Astrocyte of the spinal cord (primary cell): ENCODE data around the gene LRRC8D.

Source experiments
- DNase-seq: peaks from one replicate; pipeline ENCODE4 v3.0.0; 2011; ENCODE audit warnings: low read depth, low spot score
- H3K4me3 ChIP-seq: 2 replicates; pipeline ENCODE4 v1.5.1; 2011; ENCODE audit warnings: low read depth, mild to moderate bottlenecking, low read length, moderate library complexity
- in situ Hi-C: cut with HindIII; loops from 2 replicates; pipeline ENCODE4 v1.10.0; 2017; ENCODE audit warnings: low sequenced_read_pairs
- TF ChIP-seq, protein P1 (sequence below): IDR thresholded peaks from 2 replicates; pipeline ENCODE4 v1.5.1; 2012; ENCODE audit warnings: low read depth, mild to moderate bottlenecking, low read length, inconsistent platforms

Gene LRRC8D

DNA sequence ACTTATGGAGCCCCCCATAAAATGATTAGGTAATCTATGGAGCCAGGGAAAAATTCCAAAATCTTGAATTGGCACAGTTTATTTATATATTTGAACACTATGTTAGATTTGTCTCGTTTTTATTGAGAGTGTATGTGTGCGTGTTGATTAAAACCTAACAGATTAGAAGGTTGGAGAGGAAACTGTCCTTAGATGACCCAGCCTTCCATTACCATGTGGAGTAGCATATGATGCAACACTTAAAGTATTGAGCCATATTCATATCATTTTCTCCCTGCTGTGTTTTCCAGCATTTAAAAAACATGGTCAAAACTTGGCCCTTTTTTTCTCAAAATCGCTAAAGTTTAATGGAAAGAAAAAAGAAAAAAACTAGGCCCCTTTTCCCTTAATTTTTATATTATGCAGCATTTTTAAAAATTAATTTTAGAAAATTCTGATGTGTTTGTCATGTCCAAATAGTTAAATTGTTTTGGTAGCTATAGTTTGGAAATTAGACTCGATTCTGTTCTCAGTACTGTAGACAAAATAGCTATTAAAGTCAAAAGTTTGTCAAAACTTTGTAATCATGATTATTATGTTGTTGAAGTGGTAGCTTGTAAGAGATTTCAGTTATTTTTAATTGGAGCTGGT, 2.3 kb downstream of the LRRC8D start:
- in situ Hi-C loops: no loop called here
- TF ChIP-seq, protein P1, sequence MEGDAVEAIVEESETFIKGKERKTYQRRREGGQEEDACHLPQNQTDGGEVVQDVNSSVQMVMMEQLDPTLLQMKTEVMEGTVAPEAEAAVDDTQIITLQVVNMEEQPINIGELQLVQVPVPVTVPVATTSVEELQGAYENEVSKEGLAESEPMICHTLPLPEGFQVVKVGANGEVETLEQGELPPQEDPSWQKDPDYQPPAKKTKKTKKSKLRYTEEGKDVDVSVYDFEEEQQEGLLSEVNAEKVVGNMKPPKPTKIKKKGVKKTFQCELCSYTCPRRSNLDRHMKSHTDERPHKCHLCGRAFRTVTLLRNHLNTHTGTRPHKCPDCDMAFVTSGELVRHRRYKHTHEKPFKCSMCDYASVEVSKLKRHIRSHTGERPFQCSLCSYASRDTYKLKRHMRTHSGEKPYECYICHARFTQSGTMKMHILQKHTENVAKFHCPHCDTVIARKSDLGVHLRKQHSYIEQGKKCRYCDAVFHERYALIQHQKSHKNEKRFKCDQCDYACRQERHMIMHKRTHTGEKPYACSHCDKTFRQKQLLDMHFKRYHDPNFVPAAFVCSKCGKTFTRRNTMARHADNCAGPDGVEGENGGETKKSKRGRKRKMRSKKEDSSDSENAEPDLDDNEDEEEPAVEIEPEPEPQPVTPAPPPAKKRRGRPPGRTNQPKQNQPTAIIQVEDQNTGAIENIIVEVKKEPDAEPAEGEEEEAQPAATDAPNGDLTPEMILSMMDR: no peak
- DNase-seq: no peak
- H3K4me3 ChIP-seq: no peak overlapping the region

- in situ Hi-C loops: no loop called here
- TF ChIP-seq, protein P1: no peak
- no peak for DNase-seq
- no peak overlapping the region for H3K4me3 ChIP-seq
Measured at GRCh38 chr1:89823679-89824292, 3.0 kb downstream of the LRRC8D start.

GRCh38 chr1:89826594-89826993, 5.8 kb downstream of the LRRC8D start:
- TF ChIP-seq, protein P1: no peak
- no peak overlapping the region for H3K4me3 ChIP-seq
- DNase-seq: no peak
- in situ Hi-C loops: no loop called here

- H3K4me3 ChIP-seq: no peak overlapping the region
- in situ Hi-C loops: no loop called here
- TF ChIP-seq, protein P1: no peak
- DNase-seq: no peak
Measured at GRCh38 chr1:89827330-89827729, 6.5 kb downstream of the LRRC8D start.

- no peak overlapping the region for H3K4me3 ChIP-seq
- TF ChIP-seq, protein P1: no peak
- DNase-seq: no peak
- in situ Hi-C loops: no loop called here
Measured at GRCh38 chr1:89827902-89828301, 7.1 kb downstream of the LRRC8D start.

DNA sequence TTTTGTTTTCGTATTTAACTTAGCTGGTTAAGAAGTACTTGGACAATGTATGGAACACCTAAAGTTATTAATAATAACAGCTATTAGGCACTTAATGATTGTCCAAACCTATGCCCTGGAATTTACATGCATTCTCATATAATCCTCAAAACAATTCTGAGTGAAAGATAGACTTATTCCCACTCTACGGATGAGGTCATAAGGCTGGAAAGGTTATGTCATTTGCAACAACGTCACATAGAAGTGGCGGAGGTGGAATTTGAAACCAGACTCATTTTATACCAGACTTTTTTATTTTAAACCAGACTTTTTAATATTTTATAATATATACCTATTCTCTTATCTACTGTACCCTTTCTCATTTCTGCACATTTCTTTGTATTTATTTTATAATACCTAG, 8.4 kb downstream of the LRRC8D start:
- in situ Hi-C loops: no loop called here
- TF ChIP-seq, protein P1: no peak
- no peak for DNase-seq
- H3K4me3 ChIP-seq: no peak overlapping the region
